Activated naive CD8-positive, alpha-beta T cell treated with anti-CD3 and anti-CD28 coated beads, Interleukin-2, amount 50 U/mL, for 24 hours (primary cell): ENCODE measurements around the gene KIR3DL1.
"Not testable (repeated sequence)": the region's sequence is repeated elsewhere in the genome, so short reads cannot be mapped to it uniquely, and the experiment has no call there.

Source experiments
- ATAC-seq: fragments of 150-1000 bp; cut with Tn5 transposase; one replicate; pipeline ENCODE4 v1.10.0; 2021
- DNase-seq: peaks from one replicate; pipeline ENCODE4 v3.0.0; 2021
- H3K27ac Mint-ChIP-seq: one replicate; pipeline ENCODE4 v1.8.0; 2021; ENCODE audit warnings: mild to moderate bottlenecking, mixed read lengths
- H3K27me3 Mint-ChIP-seq: one replicate; pipeline ENCODE4 v1.8.0; 2021; ENCODE audit warnings: mixed read lengths
- H3K36me3 Mint-ChIP-seq: one replicate; pipeline ENCODE4 v1.8.0; 2021; ENCODE audit warnings: low read depth, mixed read lengths
- H3K4me1 Mint-ChIP-seq: one replicate; pipeline ENCODE4 v1.8.0; 2021; ENCODE audit warnings: mixed read lengths
- H3K4me3 Mint-ChIP-seq: one replicate; pipeline ENCODE4 v1.8.0; 2021; ENCODE audit warnings: mild to moderate bottlenecking, moderate library complexity, mixed read lengths
- H3K9me3 Mint-ChIP-seq: one replicate; pipeline ENCODE4 v1.8.0; 2021; ENCODE audit warnings: mixed read lengths

KIR3DL1 gene

DNA sequence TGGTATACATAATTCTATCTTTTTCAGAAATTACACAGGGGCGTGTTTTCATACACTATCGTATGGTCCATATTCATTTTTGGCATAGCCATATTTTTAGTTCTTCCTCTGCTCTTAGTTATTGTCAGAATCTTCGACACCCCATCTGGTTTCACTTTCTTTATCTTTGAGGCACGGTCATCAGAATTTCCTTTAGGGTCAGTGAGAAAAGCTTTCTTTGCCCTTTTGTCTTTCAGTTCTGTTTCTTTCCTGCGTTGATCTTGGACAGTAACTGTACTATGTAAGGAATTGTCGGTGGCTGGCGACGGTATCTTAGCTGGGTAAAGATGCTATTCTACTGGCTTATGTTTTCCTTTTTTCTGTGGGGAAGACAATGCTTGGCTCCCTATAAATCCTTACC is 23.5 kb upstream of the KIR3DL1 start:
- ATAC-seq: no peak
- Mint-ChIP-seq H3K36me3 (no peaks in the 10 kb centered on the region), H3K27me3 (peaks cover under 1% of the 10 kb centered on the region), H3K4me1 (peaks cover 16% of the 10 kb centered on the region), H3K4me3 (peak overlapping the region; percentile 71), H3K9me3 (no peaks in the 10 kb centered on the region), H3K27ac (no peak overlapping the region)
- DNase-seq: no peak

DNA sequence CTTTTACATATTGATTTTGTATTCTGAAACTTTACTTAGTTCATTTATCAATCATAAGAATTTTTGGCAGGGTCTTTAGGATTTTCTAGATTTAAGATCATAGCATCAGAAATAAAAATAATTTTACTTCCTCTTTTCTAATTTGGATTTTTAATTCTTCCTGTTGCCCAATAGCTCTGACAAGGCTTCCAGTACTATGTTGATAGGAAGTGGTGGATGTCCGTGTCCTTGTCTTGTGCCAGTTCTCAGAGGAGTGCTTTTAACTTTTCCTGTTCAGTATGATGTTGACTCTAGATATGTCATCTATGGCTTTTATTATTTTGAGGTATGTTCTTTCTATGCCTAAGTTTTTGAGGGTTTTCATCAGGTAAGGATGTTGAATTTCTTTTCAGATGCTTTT is 20.5 kb upstream of the KIR3DL1 start:
- ATAC-seq (no peak), DNase-seq (no peak)
- Mint-ChIP-seq H3K4me1 (peaks cover 16% of the 10 kb centered on the region), H3K27ac (no peak overlapping the region), H3K9me3 (no peaks in the 10 kb centered on the region), H3K27me3 (peaks cover 10% of the 10 kb centered on the region), H3K4me3 (no peak overlapping the region), H3K36me3 (no peaks in the 10 kb centered on the region)

DNA sequence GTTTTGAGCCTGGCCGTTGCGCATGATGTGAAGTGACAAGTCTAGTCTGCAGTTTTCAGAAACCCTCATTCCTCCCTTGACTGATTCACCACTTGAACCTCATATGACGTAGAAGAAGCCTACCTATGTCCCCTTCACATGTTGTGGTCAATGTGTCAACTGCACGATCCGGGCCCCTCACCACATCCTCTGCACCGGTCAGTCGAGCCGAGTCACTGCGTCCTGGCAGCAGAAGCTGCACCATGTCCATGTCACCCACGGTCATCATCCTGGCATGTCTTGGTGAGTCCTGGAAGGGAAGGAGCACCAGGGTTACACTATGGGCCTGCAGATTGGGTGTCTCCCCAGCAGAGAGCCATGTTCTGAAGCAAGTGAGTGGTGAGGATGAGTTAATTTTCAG is 12.9 kb upstream of the KIR3DL1 start, which contains the start of gene KIR2DL4:
TSS of gene KIR2DL4 (plus strand) at position 201 of the 400 bp plus-strand sequence. CDS start at position 243, 42 bp downstream.
- DNase-seq: no peak
- peaks cover 12% of the 10 kb centered on the region for H3K27me3 Mint-ChIP-seq
- no peaks in the 10 kb centered on the region for H3K4me1 Mint-ChIP-seq
- no peaks in the 10 kb centered on the region for H3K9me3 Mint-ChIP-seq
- no peak within 1 kb of the TSS for H3K27ac Mint-ChIP-seq
- H3K4me3 Mint-ChIP-seq: no peak within 1 kb of the TSS
- ATAC-seq: no peak
- no peaks in the 10 kb centered on the region for H3K36me3 Mint-ChIP-seq

DNA sequence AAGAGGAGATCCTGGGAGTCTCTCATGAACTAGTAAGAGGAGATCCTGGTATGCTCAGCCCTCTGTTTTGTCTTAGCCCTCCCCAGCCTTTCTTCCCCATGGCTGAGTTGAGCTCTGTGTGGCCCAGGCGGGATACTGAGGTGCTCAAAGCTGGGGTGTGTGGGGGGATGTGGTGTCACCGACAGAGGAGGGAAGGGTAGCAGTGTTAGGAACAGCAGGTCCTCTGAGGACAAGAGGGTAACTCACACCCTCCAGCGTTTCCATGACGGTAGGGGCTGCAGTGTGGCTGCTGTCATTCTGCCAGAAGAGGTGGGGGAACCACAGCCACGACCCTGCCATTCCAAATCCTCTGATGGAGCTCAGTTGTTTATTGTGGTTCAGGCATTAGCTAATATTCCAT is 12.2 kb upstream of the KIR3DL1 start:
- Mint-ChIP-seq H3K4me1 (no peaks in the 10 kb centered on the region), H3K27ac (no peak overlapping the region), H3K4me3 (no peak overlapping the region), H3K9me3 (no peaks in the 10 kb centered on the region), H3K27me3 (peaks cover 9% of the 10 kb centered on the region), H3K36me3 (no peaks in the 10 kb centered on the region)
- ATAC-seq: peak; percentile 33
- peak; percentile 14 for DNase-seq

DNA sequence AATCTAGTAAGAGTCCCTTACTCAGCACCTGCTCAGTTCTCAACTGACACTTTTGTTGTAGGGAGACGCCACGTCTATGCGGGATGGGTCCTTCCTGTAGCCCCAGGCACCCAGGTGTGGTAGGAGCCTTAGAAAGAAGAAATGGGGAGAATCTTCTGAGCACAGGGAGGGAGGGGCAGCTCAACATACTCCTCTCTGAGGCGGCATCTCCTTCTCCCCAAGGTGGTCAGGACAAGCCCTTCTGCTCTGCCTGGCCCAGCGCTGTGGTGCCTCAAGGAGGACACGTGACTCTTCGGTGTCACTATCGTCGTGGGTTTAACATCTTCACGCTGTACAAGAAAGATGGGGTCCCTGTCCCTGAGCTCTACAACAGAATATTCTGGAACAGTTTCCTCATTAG is 11.7 kb upstream of the KIR3DL1 start:
- no peak overlapping the region for H3K4me3 Mint-ChIP-seq
- no peaks in the 10 kb centered on the region for H3K4me1 Mint-ChIP-seq
- peaks cover 4% of the 10 kb centered on the region for H3K27me3 Mint-ChIP-seq
- peaks cover 2% of the 10 kb centered on the region for H3K9me3 Mint-ChIP-seq
- no peaks in the 10 kb centered on the region for H3K36me3 Mint-ChIP-seq
- ATAC-seq (no peak), DNase-seq (no peak)
- H3K27ac Mint-ChIP-seq: no peak overlapping the region

DNA sequence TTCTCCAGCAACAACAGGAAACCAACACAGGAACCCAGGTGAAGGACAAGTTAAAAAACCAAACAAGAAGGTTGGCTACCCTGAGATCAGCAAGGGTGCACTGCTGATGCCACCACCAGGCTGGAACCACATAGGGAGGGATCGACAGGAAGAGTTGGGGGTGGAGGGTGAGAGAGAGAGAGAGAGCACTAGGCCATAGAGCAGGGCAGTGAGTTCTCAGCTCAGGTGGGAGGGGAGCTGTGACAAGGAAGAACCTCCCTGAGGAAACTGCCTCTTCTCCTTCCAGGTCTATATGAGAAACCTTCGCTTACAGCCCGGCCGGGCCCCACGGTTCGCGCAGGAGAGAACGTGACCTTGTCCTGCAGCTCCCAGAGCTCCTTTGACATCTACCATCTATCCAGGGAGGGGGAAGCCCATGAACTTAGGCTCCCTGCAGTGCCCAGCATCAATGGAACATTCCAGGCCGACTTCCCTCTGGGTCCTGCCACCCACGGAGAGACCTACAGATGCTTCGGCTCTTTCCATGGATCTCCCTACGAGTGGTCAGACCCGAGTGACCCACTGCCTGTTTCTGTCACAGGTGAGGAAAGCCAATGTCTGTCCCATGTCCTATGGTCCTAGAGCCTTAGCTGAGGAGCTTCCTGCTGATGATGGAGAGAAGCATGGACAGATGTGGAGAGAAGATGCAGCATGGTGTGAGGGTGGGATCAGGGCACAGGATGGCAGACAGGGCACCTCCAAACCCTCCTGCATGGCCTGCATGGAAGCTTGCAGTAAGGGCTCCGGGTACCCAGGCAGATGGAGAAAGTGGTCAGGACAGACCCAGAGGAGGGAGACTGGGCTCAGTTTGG is 10.4 kb upstream of the KIR3DL1 start:
- no peak for DNase-seq
- ATAC-seq: no peak
- Mint-ChIP-seq H3K27me3 (peaks cover 7% of the 10 kb centered on the region), H3K27ac (no peak overlapping the region), H3K9me3 (peaks cover 10% of the 10 kb centered on the region), H3K4me1 (no peaks in the 10 kb centered on the region), H3K4me3 (no peak overlapping the region), H3K36me3 (no peaks in the 10 kb centered on the region)

DNA sequence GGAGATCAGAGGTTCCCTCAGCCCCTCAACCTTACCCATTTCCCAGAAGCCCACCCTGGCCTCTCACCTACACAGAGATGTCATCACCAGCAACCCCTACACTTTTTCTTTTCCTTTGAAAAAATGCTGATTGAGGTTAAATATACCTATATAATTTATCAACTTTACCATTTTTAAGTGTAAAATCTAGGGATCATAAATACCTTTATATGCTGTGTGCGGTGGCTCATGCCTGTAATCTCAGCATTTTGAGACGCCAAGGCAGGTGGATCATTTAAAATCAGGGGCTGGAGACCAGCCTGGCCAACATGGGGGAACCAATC is 9.8 kb upstream of the KIR3DL1 start:
- ATAC-seq (no peak), DNase-seq (no peak)
- Mint-ChIP-seq H3K4me3 (no peak overlapping the region), H3K36me3 (no peaks in the 10 kb centered on the region), H3K27me3 (peaks cover 7% of the 10 kb centered on the region), H3K9me3 (peaks cover 11% of the 10 kb centered on the region), H3K27ac (no peak overlapping the region), H3K4me1 (no peaks in the 10 kb centered on the region)

DNA sequence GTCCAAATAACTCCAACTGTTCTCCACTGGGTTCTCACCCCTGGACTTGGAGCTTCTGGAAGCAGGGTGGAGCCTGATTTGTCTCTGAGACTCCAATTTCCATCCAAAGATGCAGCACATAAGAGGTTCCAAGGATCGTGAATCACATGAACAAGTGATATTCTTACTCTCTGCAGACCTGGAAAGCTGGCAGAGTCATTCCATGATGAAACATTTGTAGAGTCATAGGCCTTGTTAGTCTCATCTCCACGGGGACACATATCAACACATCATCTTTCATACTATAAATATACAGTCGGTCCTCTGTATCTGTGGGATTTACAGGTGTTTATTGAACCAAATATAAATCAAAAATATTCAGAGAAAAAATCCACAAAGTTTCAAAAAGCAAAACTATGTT is 1.7 kb upstream of the KIR3DL1 start:
- ATAC-seq, H3K27ac Mint-ChIP-seq, H3K4me1 Mint-ChIP-seq, H3K27me3 Mint-ChIP-seq, H3K4me3 Mint-ChIP-seq, DNase-seq, H3K36me3 Mint-ChIP-seq: not testable (repeated sequence)
- H3K9me3 Mint-ChIP-seq: peaks cover 15% of the 10 kb centered on the region

DNA sequence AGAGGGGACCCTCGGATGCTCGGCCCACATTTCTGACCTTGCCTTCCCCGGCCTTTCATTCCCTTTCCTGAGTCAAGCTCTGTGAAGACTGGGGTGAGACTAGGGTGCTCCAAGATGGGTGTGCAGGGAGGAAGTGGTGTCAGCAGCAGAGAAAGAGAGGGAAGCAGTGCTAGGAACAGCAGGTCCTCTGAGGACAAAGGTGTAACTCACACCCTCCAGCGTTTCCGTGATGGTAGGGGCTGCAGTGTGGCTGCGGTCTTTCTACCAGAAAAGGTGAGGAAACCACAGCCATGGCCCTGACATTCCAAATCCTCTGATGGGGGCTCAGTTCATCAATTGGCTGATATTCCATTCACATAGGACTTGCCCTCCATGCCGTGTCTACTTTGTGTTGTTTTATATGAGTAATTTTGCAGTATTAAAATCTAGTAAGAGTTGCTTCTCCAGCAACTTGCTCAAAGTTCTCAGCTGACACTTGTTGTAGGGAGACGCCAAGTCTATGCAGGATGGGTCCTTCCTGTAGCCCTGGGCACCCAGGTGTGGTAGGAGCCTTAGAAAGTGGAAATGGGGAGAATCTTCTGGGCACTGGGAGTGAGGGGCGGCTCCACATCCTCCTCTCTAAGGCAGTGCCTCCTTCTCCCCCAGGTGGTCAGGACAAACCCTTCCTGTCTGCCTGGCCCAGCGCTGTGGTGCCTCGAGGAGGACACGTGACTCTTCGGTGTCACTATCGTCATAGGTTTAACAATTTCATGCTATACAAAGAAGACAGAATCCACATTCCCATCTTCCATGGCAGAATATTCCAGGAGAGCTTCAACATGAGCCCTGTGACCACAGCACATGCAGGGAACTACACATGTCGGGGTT is 1.6 kb downstream of the KIR3DL1 start:
- H3K36me3 Mint-ChIP-seq: no peaks in the 10 kb centered on the region
- H3K27me3 Mint-ChIP-seq: peaks cover 4% of the 10 kb centered on the region
- H3K4me1 Mint-ChIP-seq: no peaks in the 10 kb centered on the region
- no peak overlapping the region for H3K4me3 Mint-ChIP-seq
- DNase-seq: no peak
- H3K9me3 Mint-ChIP-seq: no peaks in the 10 kb centered on the region
- H3K27ac Mint-ChIP-seq: no peak overlapping the region
- ATAC-seq: no peak

DNA sequence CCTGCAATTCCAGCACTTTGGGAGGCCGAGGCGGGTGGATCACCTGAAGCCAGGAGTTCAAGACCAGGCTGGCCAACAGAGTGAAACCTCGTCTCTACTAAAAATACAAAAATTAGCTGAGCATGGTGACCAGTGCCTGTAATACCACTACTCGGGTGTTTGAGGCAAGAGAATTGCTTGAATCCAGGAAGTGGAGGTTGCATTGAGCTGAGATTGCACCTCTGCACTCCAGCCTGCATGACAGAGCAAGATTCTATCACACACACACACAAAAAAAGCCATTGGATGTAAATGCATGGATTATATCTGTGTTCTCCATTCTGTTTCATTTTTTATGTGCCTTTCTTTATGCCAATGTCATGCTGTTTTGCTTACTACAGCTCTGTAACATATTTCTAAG is 8.1 kb downstream of the KIR3DL1 start:
- H3K4me1 Mint-ChIP-seq, H3K27ac Mint-ChIP-seq, H3K36me3 Mint-ChIP-seq, DNase-seq, H3K9me3 Mint-ChIP-seq, ATAC-seq, H3K27me3 Mint-ChIP-seq, H3K4me3 Mint-ChIP-seq: not testable (repeated sequence)

DNA sequence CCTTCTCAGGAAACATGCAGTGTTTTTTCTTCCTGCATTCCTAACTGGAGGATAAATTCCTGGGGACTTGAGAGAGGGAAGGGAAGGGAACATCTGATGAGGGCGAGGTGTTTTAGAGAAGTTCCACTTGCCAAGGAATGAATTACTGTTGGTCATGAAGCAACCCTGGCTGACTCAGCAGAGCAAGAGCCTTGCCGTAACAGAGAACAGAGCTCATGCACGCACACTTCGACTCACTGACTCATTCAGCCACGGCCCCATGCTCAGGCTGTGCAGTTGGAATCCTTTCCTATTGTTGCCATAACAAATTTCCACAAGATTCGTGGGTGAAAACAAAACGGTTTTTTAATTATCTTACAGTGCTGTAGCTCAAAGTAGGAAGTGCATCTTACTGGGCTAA is 9.1 kb downstream of the KIR3DL1 start:
- H3K27me3 Mint-ChIP-seq, DNase-seq, ATAC-seq, H3K4me1 Mint-ChIP-seq, H3K4me3 Mint-ChIP-seq, H3K27ac Mint-ChIP-seq, H3K9me3 Mint-ChIP-seq, H3K36me3 Mint-ChIP-seq: not testable (repeated sequence)

DNA sequence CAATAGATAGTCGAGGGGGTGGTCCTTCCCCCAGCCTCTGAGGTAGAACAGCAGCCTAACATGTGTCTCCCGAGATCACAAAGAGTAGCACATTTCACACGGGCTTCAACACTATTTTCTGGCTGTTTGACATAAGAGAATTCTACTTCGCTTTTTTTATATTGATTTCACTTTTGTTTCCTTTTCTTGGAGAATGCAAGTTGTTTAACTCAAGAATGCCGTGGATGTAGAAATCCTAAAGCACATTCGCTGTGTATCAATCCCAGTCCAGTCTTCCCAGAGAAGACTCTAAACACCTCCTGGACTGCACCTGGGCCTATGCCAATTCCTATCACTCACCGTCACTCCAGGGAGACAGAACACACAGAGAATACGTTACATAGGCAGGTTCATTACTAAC is 11.8 kb downstream of the KIR3DL1 start:
- not testable (repeated sequence) for H3K4me3 Mint-ChIP-seq, H3K27me3 Mint-ChIP-seq, H3K27ac Mint-ChIP-seq, H3K9me3 Mint-ChIP-seq, ATAC-seq, H3K36me3 Mint-ChIP-seq, H3K4me1 Mint-ChIP-seq, DNase-seq

DNA sequence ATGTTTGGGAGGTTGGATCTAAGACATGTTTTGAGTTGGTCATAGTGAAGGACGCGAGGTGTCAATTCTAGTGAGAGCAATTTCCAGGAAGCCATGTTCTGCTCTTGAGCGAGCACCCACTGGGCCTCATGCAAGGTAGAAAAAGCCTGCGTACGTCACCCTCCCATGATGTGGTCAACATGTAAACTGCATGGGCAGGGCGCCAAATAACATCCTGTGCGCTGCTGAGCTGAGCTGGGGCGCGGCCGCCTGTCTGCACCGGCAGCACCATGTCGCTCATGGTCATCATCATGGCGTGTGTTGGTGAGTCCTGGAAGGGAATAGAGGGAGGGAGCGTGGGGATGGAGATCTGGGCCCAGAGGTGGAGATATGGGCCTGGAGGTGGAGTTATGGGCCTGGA is 16.2 kb downstream of the KIR3DL1 start, which contains the start of gene KIR2DS4:
TSS of gene KIR2DS4 (plus strand) at position 181 of the 400 bp plus-strand sequence.
- not testable (repeated sequence) for H3K36me3 Mint-ChIP-seq, H3K4me3 Mint-ChIP-seq, H3K9me3 Mint-ChIP-seq, H3K4me1 Mint-ChIP-seq, H3K27ac Mint-ChIP-seq, DNase-seq, ATAC-seq, H3K27me3 Mint-ChIP-seq

DNA sequence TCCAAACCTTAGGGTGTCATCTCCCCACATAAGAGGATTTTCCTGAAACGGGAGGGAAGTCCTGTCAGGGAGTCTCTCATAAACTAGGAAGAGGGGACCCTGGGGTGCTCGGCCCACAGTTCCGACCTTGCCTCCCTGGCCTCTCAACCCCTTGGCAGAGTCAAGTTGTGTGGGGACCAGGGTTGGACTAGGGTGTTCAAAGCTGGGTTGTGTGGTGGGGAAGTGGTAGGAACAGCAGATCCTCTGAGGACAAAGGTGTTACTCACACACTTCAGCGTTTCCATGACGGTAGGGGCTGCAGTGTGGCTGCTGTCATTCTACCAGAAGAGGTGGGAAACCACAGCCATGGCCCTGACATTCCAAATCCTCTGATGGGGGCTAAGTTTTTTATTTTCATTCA is 18.9 kb downstream of the KIR3DL1 start:
- not testable (repeated sequence) for H3K27me3 Mint-ChIP-seq, H3K27ac Mint-ChIP-seq, H3K36me3 Mint-ChIP-seq, DNase-seq, H3K9me3 Mint-ChIP-seq, H3K4me3 Mint-ChIP-seq, ATAC-seq, H3K4me1 Mint-ChIP-seq

DNA sequence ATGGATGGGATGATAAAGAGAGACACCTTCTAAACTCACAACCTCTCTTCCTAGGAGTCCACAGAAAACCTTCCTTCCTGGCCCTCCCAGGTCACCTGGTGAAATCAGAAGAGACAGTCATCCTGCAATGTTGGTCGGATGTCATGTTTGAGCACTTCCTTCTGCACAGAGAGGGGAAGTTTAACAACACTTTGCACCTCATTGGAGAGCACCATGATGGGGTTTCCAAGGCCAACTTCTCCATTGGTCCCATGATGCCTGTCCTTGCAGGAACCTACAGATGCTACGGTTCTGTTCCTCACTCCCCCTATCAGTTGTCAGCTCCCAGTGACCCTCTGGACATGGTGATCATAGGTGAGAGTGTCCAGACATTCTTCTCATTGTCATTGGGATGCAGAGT is 21.3 kb downstream of the KIR3DL1 start:
- H3K4me1 Mint-ChIP-seq, H3K4me3 Mint-ChIP-seq, H3K9me3 Mint-ChIP-seq, DNase-seq, H3K27me3 Mint-ChIP-seq, H3K27ac Mint-ChIP-seq, ATAC-seq, H3K36me3 Mint-ChIP-seq: not testable (repeated sequence)
